ENCODE measurements around the gene UBE2H.

DNA sequence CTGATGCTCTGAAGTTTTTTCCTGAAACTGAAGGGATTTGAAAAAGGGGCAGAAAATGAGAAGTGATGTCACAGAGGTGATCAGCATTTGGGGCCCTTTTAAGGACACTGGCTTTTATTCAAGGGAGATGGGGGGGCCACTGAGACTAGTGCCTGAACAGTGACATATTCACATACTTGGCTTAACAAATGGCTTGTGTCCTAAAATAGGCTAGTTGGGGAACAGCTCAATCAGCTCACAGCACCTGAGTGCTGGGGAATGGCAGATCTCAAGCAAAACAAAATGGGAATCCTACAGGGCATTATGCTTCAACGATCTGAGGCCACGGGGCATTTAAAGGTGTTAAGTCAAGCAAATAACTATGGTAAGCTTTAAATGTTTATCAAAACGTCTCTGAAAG lies 90.1 kb downstream of the UBE2H start:
- TF ChIP-seq, protein P1, sequence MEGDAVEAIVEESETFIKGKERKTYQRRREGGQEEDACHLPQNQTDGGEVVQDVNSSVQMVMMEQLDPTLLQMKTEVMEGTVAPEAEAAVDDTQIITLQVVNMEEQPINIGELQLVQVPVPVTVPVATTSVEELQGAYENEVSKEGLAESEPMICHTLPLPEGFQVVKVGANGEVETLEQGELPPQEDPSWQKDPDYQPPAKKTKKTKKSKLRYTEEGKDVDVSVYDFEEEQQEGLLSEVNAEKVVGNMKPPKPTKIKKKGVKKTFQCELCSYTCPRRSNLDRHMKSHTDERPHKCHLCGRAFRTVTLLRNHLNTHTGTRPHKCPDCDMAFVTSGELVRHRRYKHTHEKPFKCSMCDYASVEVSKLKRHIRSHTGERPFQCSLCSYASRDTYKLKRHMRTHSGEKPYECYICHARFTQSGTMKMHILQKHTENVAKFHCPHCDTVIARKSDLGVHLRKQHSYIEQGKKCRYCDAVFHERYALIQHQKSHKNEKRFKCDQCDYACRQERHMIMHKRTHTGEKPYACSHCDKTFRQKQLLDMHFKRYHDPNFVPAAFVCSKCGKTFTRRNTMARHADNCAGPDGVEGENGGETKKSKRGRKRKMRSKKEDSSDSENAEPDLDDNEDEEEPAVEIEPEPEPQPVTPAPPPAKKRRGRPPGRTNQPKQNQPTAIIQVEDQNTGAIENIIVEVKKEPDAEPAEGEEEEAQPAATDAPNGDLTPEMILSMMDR (IDR thresholded peaks at IDR 0.05 in 4 of 5, conservative IDR thresholded peaks at IDR 0.05 in 1 of 5) = no peak
- TF ChIP-seq POLR2A (IDR thresholded peaks at IDR 0.05) = no peak
